ENCODE data around the gene L2HGDH. TPM values are rescaled to one million over a fixed set of nuclear protein-coding genes. Genes with fewer than 3 reads are reported as not detected.

L2HGDH gene
- total RNA-seq, 1 donor from 2014 or later: 5.2 TPM

DNA sequence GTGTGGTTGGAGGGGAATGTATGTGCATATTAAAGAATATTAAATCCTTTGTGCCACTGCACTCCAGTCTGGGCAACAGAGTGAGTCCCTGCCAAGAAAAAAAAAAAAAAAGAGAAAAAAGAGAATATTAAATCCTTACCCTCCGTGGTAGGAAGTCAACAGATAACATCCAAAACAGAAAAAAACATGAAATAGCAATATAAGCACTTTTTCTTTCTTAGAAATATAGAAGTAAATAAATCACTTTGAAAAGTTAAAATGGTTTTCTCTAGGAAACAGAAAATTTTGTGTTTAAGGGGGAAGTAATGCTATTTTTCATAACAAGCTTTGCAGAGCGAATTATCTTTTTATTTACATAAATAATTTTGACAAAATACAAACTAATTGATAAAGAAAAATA lies 98.2 kb downstream of the L2HGDH start:
- Histone ChIP-seq H3K4me3 (ENCODE audit: insufficient read depth, low read depth, low read length) (no peak overlapping the region), H3K4me2 (ENCODE audit: low read length) (no peak overlapping the region), H3K27me3 (ENCODE audit: insufficient read depth, low read length) (no peaks in the 10 kb centered on the region), H3K36me3 (ENCODE audit: insufficient read depth, low read length) (no peaks in the 10 kb centered on the region), H2AFZ (ENCODE audit: low read depth, low read length) (no peak overlapping the region), H3K9me3 (ENCODE audit: insufficient read depth, low read depth, low read length) (no peaks in the 10 kb centered on the region), H3K4me1 (ENCODE audit: insufficient read depth, low read length) (no peaks in the 10 kb centered on the region), H4K20me1 (ENCODE audit: insufficient read depth, low read length) (peaks cover 53% of the 10 kb centered on the region), H3K9ac (ENCODE audit: low read length) (no peak overlapping the region), H3K27ac (ENCODE audit: low read depth, low read length) (no peak overlapping the region), H3K79me2 (ENCODE audit: insufficient read depth, low read length) (peaks cover 83% of the 10 kb centered on the region)
- TF ChIP-seq EZH2 (IDR thresholded peaks at IDR 0.05; ENCODE audit: insufficient read depth, low read length): no peak
- TF ChIP-seq, protein P1, sequence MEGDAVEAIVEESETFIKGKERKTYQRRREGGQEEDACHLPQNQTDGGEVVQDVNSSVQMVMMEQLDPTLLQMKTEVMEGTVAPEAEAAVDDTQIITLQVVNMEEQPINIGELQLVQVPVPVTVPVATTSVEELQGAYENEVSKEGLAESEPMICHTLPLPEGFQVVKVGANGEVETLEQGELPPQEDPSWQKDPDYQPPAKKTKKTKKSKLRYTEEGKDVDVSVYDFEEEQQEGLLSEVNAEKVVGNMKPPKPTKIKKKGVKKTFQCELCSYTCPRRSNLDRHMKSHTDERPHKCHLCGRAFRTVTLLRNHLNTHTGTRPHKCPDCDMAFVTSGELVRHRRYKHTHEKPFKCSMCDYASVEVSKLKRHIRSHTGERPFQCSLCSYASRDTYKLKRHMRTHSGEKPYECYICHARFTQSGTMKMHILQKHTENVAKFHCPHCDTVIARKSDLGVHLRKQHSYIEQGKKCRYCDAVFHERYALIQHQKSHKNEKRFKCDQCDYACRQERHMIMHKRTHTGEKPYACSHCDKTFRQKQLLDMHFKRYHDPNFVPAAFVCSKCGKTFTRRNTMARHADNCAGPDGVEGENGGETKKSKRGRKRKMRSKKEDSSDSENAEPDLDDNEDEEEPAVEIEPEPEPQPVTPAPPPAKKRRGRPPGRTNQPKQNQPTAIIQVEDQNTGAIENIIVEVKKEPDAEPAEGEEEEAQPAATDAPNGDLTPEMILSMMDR (IDR thresholded peaks at IDR 0.05; ENCODE audit: insufficient read depth, low read depth, low read length): no peak
- H3K27me3 Mint-ChIP-seq (ENCODE audit: low read depth, unreplicated experiment): no peaks in the 10 kb centered on the region
- no peak overlapping the region for H3K27ac Mint-ChIP-seq (ENCODE audit: unreplicated experiment)
- DNase-seq (ENCODE audit: low read depth): no peak
- no peaks in the 10 kb centered on the region for H3K4me1 Mint-ChIP-seq (ENCODE audit: low read depth, unreplicated experiment)
- H3K9me3 Mint-ChIP-seq (ENCODE audit: unreplicated experiment): no peaks in the 10 kb centered on the region
- no peak overlapping the region for H3K4me3 Mint-ChIP-seq (ENCODE audit: unreplicated experiment)
- no peak for FAIRE-seq
- no peaks in the 10 kb centered on the region for H3K36me3 Mint-ChIP-seq (ENCODE audit: low read depth, unreplicated experiment)

DNA sequence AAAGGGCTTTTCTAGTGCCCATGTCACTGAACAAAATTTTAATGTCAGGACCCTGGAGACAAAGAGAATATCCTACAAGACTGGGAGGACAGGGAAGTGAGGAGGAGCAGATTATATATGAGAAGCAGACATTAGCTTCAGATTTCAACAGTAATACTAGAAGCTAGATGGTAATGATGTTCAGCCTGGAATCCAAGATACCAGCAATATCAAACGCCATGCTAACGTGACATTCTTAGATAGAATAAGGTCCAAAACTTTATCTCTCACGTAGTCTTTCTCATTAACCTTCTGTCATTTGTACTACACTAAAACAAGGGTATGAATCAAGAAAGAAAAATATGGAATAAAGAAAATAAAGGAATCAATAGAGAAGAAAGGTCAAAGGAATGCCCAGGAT lies 99.3 kb downstream of the L2HGDH start:
- Histone ChIP-seq H4K20me1 (ENCODE audit: insufficient read depth, low read length) (peaks cover 47% of the 10 kb centered on the region), H3K4me1 (ENCODE audit: insufficient read depth, low read length) (no peaks in the 10 kb centered on the region), H3K36me3 (ENCODE audit: insufficient read depth, low read length) (no peaks in the 10 kb centered on the region), H3K27me3 (ENCODE audit: insufficient read depth, low read length) (no peaks in the 10 kb centered on the region), H3K9me3 (ENCODE audit: insufficient read depth, low read depth, low read length) (no peaks in the 10 kb centered on the region), H3K9ac (ENCODE audit: low read length) (no peak overlapping the region), H2AFZ (ENCODE audit: low read depth, low read length) (no peak overlapping the region), H3K27ac (ENCODE audit: low read depth, low read length) (no peak overlapping the region), H3K79me2 (ENCODE audit: insufficient read depth, low read length) (peaks cover 74% of the 10 kb centered on the region), H3K4me2 (ENCODE audit: low read length) (no peak overlapping the region), H3K4me3 (ENCODE audit: insufficient read depth, low read depth, low read length) (no peak overlapping the region)
- Mint-ChIP-seq H3K4me1 (ENCODE audit: low read depth, unreplicated experiment) (no peaks in the 10 kb centered on the region), H3K36me3 (ENCODE audit: low read depth, unreplicated experiment) (no peaks in the 10 kb centered on the region), H3K9me3 (ENCODE audit: unreplicated experiment) (no peaks in the 10 kb centered on the region), H3K4me3 (ENCODE audit: unreplicated experiment) (no peak overlapping the region), H3K27me3 (ENCODE audit: low read depth, unreplicated experiment) (no peaks in the 10 kb centered on the region), H3K27ac (ENCODE audit: unreplicated experiment) (no peak overlapping the region)
- no peak for TF ChIP-seq EZH2 (IDR thresholded peaks at IDR 0.05; ENCODE audit: insufficient read depth, low read length)
- TF ChIP-seq, protein P1 (IDR thresholded peaks at IDR 0.05; ENCODE audit: insufficient read depth, low read depth, low read length): no peak
- DNase-seq (ENCODE audit: low read depth) (no peak), FAIRE-seq (no peak)

DNA sequence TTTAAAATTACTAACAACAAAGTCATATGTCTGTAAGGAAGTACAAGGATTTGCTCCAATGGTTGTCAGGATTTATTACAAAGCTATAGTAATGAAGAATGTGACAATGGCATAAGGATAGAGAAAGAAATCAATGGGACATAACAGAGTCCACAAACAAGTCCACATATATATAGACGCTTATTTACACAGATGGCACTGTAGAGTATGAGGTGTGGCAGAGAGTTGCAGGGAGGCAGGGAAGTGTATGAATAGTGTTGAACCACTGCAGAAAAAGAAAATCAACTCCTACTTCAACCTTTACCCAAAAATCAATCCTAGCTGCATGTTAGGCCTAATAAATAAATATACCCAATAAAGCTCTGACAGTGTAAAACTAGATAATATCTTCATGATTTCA lies 102.0 kb downstream of the L2HGDH start:
- H3K79me2 ChIP-seq (ENCODE audit: insufficient read depth, low read length): peaks cover 76% of the 10 kb centered on the region
- H3K4me1 ChIP-seq (ENCODE audit: insufficient read depth, low read length): no peaks in the 10 kb centered on the region
- FAIRE-seq: no peak
- Mint-ChIP-seq H3K36me3 (ENCODE audit: low read depth, unreplicated experiment) (no peaks in the 10 kb centered on the region), H3K4me3 (ENCODE audit: unreplicated experiment) (no peak overlapping the region), H3K27ac (ENCODE audit: unreplicated experiment) (no peak overlapping the region), H3K27me3 (ENCODE audit: low read depth, unreplicated experiment) (no peaks in the 10 kb centered on the region), H3K9me3 (ENCODE audit: unreplicated experiment) (no peaks in the 10 kb centered on the region), H3K4me1 (ENCODE audit: low read depth, unreplicated experiment) (no peaks in the 10 kb centered on the region)
- H2AFZ ChIP-seq (ENCODE audit: low read depth, low read length): no peak overlapping the region
- H3K9me3 ChIP-seq (ENCODE audit: insufficient read depth, low read depth, low read length): no peaks in the 10 kb centered on the region
- peaks cover 50% of the 10 kb centered on the region for H4K20me1 ChIP-seq (ENCODE audit: insufficient read depth, low read length)
- H3K9ac ChIP-seq (ENCODE audit: low read length): no peak overlapping the region
- no peaks in the 10 kb centered on the region for H3K27me3 ChIP-seq (ENCODE audit: insufficient read depth, low read length)
- TF ChIP-seq, protein P1 (IDR thresholded peaks at IDR 0.05; ENCODE audit: insufficient read depth, low read depth, low read length): no peak
- no peak for TF ChIP-seq EZH2 (IDR thresholded peaks at IDR 0.05; ENCODE audit: insufficient read depth, low read length)
- no peak overlapping the region for H3K4me3 ChIP-seq (ENCODE audit: insufficient read depth, low read depth, low read length)
- no peak overlapping the region for H3K4me2 ChIP-seq (ENCODE audit: low read length)
- no peaks in the 10 kb centered on the region for H3K36me3 ChIP-seq (ENCODE audit: insufficient read depth, low read length)
- H3K27ac ChIP-seq (ENCODE audit: low read depth, low read length): no peak overlapping the region
- no peak for DNase-seq (ENCODE audit: low read depth)
